Muscle layer of duodenum (tissue), 2 donors: ENCODE measurements around the gene BCAN.

ENCODE experiments used
- H3K27ac ChIP-seq: one replicate; pipeline ENCODE4 v1.7.0; 2013; ENCODE audit warnings: mild to moderate bottlenecking, low read length
- H3K27me3 ChIP-seq: one replicate; pipeline ENCODE4 v1.7.0; 2013; ENCODE audit warnings: low read depth, mild to moderate bottlenecking, control low read depth, low read length
- H3K36me3 ChIP-seq, 2 donors: one replicate each; pipeline ENCODE4 v1.7.0; 2013; ENCODE audit warnings: low read length in 2 of 2, control low read depth in 1 of 2, mild to moderate bottlenecking in 1 of 2; ENCODE audit not compliant: insufficient read depth in 2 of 2, control insufficient read depth in 1 of 2
- H3K4me1 ChIP-seq, 2 donors: one replicate each; pipeline ENCODE4 v1.7.0; 2013; ENCODE audit warnings: low read length in 2 of 2, mild to moderate bottlenecking in 2 of 2, control low read depth in 1 of 2, moderate library complexity in 1 of 2; ENCODE audit not compliant: insufficient read depth in 2 of 2, control insufficient read depth in 1 of 2
- H3K4me3 ChIP-seq, 2 donors: one replicate each; pipeline ENCODE4 v1.7.0; 2013; ENCODE audit warnings: low read length in 2 of 2, low read depth in 1 of 2, mild to moderate bottlenecking in 1 of 2
- H3K9me3 ChIP-seq, 2 donors: one replicate each; pipeline ENCODE4 v1.7.0; 2013; ENCODE audit warnings: low read length in 2 of 2, control low read depth in 1 of 2, mild to moderate bottlenecking in 1 of 2; ENCODE audit not compliant: control insufficient read depth in 1 of 2
- donor health status: healthy.

The BCAN gene, protein sequence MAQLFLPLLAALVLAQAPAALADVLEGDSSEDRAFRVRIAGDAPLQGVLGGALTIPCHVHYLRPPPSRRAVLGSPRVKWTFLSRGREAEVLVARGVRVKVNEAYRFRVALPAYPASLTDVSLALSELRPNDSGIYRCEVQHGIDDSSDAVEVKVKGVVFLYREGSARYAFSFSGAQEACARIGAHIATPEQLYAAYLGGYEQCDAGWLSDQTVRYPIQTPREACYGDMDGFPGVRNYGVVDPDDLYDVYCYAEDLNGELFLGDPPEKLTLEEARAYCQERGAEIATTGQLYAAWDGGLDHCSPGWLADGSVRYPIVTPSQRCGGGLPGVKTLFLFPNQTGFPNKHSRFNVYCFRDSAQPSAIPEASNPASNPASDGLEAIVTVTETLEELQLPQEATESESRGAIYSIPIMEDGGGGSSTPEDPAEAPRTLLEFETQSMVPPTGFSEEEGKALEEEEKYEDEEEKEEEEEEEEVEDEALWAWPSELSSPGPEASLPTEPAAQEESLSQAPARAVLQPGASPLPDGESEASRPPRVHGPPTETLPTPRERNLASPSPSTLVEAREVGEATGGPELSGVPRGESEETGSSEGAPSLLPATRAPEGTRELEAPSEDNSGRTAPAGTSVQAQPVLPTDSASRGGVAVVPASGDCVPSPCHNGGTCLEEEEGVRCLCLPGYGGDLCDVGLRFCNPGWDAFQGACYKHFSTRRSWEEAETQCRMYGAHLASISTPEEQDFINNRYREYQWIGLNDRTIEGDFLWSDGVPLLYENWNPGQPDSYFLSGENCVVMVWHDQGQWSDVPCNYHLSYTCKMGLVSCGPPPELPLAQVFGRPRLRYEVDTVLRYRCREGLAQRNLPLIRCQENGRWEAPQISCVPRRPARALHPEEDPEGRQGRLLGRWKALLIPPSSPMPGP

DNA sequence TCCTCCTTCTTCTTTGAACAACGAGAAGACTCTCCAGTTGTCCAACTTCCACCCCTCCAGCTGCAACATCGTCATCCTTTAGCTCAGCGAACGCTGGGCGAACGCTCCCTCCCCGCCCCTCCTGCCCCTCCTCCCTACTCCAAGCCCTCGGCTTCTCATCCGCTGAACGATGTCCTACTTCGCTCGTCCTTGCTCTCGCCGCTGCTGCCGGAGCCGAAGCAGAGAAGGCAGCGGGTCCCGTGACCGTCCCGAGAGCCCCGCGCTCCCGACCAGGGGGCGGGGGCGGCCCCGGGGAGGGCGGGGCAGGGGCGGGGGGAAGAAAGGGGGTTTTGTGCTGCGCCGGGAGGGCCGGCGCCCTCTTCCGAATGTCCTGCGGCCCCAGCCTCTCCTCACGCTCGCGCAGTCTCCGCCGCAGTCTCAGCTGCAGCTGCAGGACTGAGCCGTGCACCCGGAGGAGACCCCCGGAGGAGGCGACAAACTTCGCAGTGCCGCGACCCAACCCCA is at the start of gene BCAN:
TSS of gene BCAN (plus strand) at position 357 of the 504 bp plus-strand sequence. CDS start 3,938 bp downstream, outside the sequence.
- peak within 1 kb of the TSS; percentile 13 to 44 for H3K4me3 ChIP-seq
- H3K9me3 ChIP-seq, result no peaks in the 10 kb centered on the region
- no peaks in the 10 kb centered on the region for H3K36me3 ChIP-seq
- no peak within 1 kb of the TSS for H3K27ac ChIP-seq
- H3K4me1 ChIP-seq, result peaks cover 0 to 11% of the 10 kb centered on the region in 2 donors
- peaks cover 45% of the 10 kb centered on the region for H3K27me3 ChIP-seq

DNA sequence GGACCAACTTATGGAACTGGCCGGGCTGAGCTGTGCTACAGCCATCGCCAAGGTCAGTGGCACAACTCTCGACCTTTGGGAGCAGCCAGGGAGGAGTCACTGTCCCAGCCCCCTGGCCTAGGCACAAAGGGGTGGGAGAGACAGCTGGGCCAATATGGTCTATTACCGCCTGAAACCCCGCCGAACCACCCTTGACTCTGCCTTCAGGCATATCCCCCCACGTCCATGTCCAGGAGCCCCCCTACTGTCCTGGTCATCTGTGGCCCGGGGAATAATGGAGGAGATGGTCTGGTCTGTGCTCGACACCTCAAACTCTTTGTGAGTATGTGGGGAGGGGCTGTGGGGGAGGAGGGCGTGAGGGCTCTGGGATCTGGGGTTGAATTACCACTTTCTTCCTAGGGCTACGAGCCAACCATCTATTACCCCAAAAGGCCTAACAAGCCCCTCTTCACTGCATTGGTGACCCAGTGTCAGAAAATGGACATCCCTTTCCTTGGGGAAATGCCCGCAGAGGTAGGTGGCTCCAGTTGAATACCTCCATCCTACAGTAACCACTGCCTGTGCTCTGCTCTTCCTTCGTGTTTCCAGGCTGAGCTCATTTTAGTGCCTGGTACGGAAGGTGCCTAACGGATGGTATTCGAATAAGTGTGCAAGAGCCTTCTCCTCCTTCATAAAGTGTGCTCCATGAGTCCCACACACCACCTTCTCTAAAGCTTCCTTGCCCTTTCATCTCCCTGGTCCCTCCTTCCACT is 49.6 kb upstream of the BCAN start:
- H3K9me3 ChIP-seq, result no peaks in the 10 kb centered on the region
- peak overlapping the region; percentile 68 to 74 for H3K4me3 ChIP-seq
- peaks cover 8 to 10% of the 10 kb centered on the region in 2 donors for H3K4me1 ChIP-seq
- H3K27me3 ChIP-seq, result no peaks in the 10 kb centered on the region
- peak overlapping the region; percentile 45 for H3K27ac ChIP-seq
- H3K36me3 ChIP-seq, result peaks cover 19 to 45% of the 10 kb centered on the region in 2 donors

DNA sequence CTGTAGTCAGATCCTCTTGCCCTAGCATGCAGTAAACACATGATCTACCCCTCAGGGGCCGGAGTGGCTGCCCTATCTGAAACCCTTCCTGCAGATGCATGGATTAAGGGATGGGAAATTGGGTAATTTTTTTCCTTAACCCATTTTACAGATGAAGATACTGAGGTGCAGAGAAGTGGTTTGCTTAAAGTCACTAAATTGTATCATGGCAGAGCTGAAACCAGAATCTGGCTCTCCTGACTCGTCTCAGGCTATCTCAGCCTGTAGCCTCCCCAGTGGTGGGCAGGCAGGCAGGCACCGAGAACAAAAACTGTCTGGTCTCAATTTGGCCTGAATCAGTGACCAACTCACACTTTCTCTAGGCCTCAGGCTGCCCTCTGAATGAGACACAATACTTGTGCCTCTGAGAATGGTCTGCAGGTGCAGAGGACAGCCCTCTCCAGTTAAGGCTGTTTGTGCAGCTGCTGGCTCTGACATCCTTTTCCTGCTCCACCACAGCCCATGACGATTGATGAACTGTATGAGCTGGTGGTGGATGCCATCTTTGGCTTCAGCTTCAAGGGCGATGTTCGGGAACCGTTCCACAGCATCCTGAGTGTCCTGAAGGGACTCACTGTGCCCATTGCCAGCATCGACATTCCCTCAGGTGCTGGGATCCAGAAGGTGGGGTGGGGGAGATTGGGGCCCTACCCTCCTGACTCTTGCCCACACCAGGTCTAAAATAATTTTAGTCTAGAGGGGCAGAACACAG is 48.8 kb upstream of the BCAN start:
- no peaks in the 10 kb centered on the region for H3K9me3 ChIP-seq
- peaks cover 8 to 10% of the 10 kb centered on the region in 2 donors for H3K4me1 ChIP-seq
- peak overlapping the region in 1 of 2 donors; percentile 74 for H3K4me3 ChIP-seq
- no peaks in the 10 kb centered on the region for H3K27me3 ChIP-seq
- H3K27ac ChIP-seq, result no peak overlapping the region
- H3K36me3 ChIP-seq, result peaks cover 26 to 52% of the 10 kb centered on the region in 2 donors

DNA sequence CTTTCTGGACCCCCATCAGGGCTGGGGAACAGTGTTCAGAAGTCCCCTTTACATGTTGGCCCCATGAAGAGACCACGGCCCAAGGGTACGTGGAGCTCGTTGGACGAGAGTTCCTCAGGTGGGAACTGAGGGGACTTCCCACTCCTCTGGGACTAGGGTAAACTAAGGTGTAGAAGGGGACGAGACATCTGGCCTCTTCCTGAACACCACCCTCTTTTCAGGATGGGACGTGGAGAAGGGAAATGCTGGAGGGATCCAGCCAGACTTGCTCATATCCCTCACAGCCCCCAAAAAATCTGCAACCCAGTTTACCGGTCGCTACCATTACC is 48.3 kb upstream of the BCAN start:
- no peaks in the 10 kb centered on the region for H3K9me3 ChIP-seq
- H3K4me3 ChIP-seq, result no peak overlapping the region
- no peaks in the 10 kb centered on the region for H3K27me3 ChIP-seq
- H3K27ac ChIP-seq, result no peak overlapping the region
- peaks cover 30 to 56% of the 10 kb centered on the region in 2 donors for H3K36me3 ChIP-seq
- H3K4me1 ChIP-seq, result peaks cover 8 to 10% of the 10 kb centered on the region in 2 donors

DNA sequence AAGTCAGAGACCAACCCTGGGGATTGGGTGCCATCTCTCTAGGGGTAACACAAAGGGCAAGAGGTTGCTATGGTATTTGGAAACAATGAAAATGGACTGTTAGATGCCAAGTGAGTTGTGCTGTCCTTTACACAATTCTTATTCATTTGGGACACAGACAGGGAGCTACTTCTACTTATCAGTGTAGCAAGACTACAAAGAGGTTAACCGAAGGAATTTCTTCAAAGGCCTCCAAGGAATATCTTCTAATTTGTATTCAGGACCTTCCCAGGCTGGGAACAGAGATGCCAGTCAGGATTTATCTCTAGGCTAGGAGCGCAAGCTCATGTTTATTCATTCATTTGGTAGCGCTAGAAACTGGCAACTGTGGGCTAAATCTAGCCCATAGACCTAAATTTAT is 47.7 kb upstream of the BCAN start:
- H3K4me1 ChIP-seq, result peaks cover 8 to 10% of the 10 kb centered on the region in 2 donors
- no peaks in the 10 kb centered on the region for H3K9me3 ChIP-seq
- no peak overlapping the region for H3K4me3 ChIP-seq
- H3K27ac ChIP-seq, result no peak overlapping the region
- no peaks in the 10 kb centered on the region for H3K27me3 ChIP-seq
- H3K36me3 ChIP-seq, result peaks cover 30 to 56% of the 10 kb centered on the region in 2 donors

DNA sequence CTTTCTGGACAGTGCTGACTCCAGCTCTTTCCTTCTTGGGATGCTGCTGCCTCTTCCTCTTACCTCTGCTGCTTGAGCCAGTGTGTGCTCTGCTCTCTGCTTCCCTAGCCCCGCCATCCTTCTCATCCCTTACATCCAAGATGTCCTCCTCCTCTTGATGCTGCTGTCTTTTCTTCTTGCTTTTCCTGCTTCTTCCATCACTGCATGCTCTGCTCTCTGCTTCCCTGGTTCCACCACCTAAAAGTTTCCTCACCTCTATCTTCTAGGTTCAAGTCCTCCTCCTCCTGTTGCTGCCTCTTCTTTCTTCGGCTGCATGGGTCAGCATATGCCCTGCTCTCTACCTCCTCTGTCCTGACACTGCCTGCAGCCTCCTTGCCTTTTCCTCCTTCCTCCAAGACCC is 46.9 kb upstream of the BCAN start:
- Histone ChIP-seq H3K9me3 (no peaks in the 10 kb centered on the region), H3K27ac (no peak overlapping the region), H3K4me3 (no peak overlapping the region), H3K4me1 (peaks cover 8 to 10% of the 10 kb centered on the region in 2 donors), H3K27me3 (no peaks in the 10 kb centered on the region), H3K36me3 (peaks cover 30 to 56% of the 10 kb centered on the region in 2 donors)

DNA sequence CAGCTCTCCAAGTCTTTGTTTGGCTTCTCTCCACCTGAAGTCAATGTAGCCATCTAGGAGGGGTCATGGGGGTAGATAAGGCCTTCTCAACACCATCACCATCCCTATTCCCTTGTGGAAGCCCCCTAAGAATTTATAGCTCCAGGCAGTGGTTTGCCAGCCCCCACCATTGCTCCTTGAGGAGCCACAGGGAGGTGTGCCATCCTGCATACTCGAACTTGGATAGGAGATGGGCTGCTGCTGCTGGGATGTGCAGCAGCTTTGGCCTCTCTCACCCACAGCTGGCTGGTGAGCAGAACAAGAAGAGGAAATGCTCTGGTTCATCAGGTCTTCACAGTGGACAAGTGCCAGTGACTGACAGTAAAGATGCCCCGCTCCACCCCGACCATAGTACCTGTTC is 45.5 kb upstream of the BCAN start:
- H3K9me3 ChIP-seq, result no peaks in the 10 kb centered on the region
- no peak overlapping the region for H3K4me3 ChIP-seq
- peaks cover 30 to 56% of the 10 kb centered on the region in 2 donors for H3K36me3 ChIP-seq
- peaks cover 9 to 13% of the 10 kb centered on the region in 2 donors for H3K4me1 ChIP-seq
- H3K27ac ChIP-seq, result no peak overlapping the region
- H3K27me3 ChIP-seq, result no peaks in the 10 kb centered on the region

DNA sequence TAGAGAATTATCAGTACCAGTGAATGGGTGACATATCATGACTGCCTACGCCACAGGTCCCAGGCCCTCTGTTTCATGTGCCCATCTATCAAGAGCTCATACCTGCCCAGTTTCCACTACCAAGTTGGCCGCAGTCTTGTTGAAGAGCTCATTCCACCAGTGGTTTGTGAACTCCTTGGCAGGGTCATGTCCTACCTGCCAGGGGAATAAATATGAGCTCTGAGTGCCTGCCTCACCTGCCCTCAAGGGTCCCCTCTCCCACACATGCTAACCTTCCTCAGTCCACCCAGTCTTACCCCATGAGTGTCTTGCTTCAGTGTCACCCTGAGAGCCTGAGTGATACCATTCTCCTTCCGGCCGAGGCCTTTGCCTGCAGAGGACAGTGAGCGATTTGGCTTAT is 43.8 kb upstream of the BCAN start:
- Histone ChIP-seq H3K27ac (no peak overlapping the region), H3K27me3 (no peaks in the 10 kb centered on the region), H3K4me3 (no peak overlapping the region), H3K9me3 (no peaks in the 10 kb centered on the region), H3K4me1 (peaks cover 4 to 12% of the 10 kb centered on the region in 2 donors), H3K36me3 (peaks cover 30 to 51% of the 10 kb centered on the region in 2 donors)

DNA sequence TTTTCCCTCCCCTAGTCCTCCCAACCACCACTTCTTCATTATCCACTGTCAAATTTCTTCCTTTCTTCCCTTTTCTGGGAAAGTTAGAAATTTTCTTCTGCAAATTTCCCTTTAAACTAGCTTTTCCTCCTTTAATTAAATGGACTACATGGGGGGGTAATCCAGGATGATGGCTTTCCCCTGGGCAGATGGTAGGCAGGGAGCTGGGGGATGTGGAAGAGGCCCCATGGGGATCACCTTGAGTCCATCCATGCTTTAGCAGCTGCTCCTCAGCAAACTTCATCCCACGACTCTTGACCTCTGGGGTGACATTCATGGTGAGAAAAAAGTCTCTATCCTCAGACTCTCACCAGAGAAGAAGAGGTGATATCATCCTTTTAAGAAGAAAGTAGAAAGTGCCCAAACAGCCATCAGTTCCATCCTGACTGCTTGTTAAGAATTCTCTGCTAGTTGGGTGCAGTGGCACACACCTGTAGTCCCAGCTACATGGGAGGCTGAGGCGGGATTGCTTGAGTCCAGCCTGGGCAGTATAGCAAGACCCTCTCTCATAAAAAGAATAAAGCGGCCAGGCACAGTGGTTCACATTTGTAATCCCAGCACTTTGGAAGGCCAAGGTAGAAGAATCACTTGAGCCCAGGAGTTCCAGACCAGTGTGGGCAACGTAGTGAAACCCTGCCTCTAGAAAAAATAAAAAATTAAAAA is 43.0 kb upstream of the BCAN start:
- H3K4me3 ChIP-seq, result no peak overlapping the region
- peaks cover 4 to 12% of the 10 kb centered on the region in 2 donors for H3K4me1 ChIP-seq
- no peaks in the 10 kb centered on the region for H3K27me3 ChIP-seq
- H3K27ac ChIP-seq, result no peak overlapping the region
- H3K9me3 ChIP-seq, result no peaks in the 10 kb centered on the region
- peaks cover 30 to 44% of the 10 kb centered on the region in 2 donors for H3K36me3 ChIP-seq

DNA sequence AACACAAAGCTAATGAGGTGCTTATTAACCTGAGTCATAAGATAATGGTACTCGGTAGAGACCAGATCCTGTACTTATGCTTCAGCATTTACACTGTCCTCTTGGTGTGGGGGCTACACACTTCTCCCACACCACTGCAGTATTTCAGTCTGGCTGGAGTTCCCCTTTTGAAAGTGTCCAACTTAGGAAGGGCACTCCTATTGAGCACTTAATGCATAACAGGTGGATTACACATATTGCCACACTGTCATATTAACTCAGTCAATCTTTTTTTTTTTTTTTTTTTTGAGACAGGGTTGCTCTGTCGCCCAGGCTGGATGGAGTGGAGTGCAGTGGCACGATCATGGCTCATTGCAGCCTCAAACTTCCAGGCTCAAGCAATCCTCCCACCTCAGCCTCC is 42.1 kb upstream of the BCAN start:
- Histone ChIP-seq H3K4me3 (no peak overlapping the region), H3K27me3 (no peaks in the 10 kb centered on the region), H3K36me3 (peaks cover 24 to 37% of the 10 kb centered on the region in 2 donors), H3K4me1 (peaks cover 4 to 12% of the 10 kb centered on the region in 2 donors), H3K27ac (no peak overlapping the region), H3K9me3 (no peaks in the 10 kb centered on the region)
